Epithelial cell of proximal tubule (primary cell): ENCODE measurements around the gene IGBP1. TPM values are rescaled to one million over a fixed set of nuclear protein-coding genes. Genes with fewer than 3 reads are reported as not detected.

Source experiments
- DNase-seq: peaks from one replicate; pipeline ENCODE4 v3.0.0-alpha.2; 2011; ENCODE audit warnings: low read depth
- H3K4me3 ChIP-seq: 2 replicates; pipeline ENCODE4 v1.5.1; 2011; ENCODE audit warnings: low read depth, mild to moderate bottlenecking, low read length
- CTCF ChIP-seq: conservative IDR thresholded peaks from 2 replicates; pipeline ENCODE4 v1.5.1; 2012; ENCODE audit warnings: low read depth, mild to moderate bottlenecking, low read length
- total RNA-seq: library from RNA; depleted of rRNA; stranded (reverse); fragments of >200 nt; gene quantifications from 2 replicates; pipeline ENCODE4 v1.2.3, GENCODE V29; 2015

Gene IGBP1
- total RNA-seq: 43.0 and 62.2 TPM in 2 replicates

- H3K4me3 ChIP-seq: peak within 1 kb of the TSS; percentile 74
- peak; percentile 68 for TF ChIP-seq CTCF
- DNase-seq: no peak
Observed at GRCh38 chrX:70133303-70134115, at the start of gene IGBP1. IGBP1 (plus strand) TSS chrX:70133447; CDS start chrX:70133948, 501 bp downstream.

- TF ChIP-seq CTCF: no peak
- DNase-seq: no peak
- no peak overlapping the region for H3K4me3 ChIP-seq
Observed at GRCh38 chrX:70084592-70085240, 48.5 kb upstream of the IGBP1 start.

- H3K4me3 ChIP-seq: no peak overlapping the region
- DNase-seq: no peak
- TF ChIP-seq CTCF: no peak
Observed at GRCh38 chrX:70087857-70088630, 45.2 kb upstream of the IGBP1 start.

- H3K4me3 ChIP-seq: no peak overlapping the region
- peak; percentile 18 for DNase-seq
- TF ChIP-seq CTCF: no peak
Observed at GRCh38 chrX:70088751-70089150, 44.5 kb upstream of the IGBP1 start.

GRCh38 chrX:70089604-70090297 lies 43.5 kb upstream of the IGBP1 start:
- TF ChIP-seq CTCF: no peak
- no peak overlapping the region for H3K4me3 ChIP-seq
- peak; percentile 9 for DNase-seq

- no peak overlapping the region for H3K4me3 ChIP-seq
- no peak for TF ChIP-seq CTCF
Observed at GRCh38 chrX:70092247-70092646, 41.0 kb upstream of the IGBP1 start.

More at GRCh38 chrX:70092247-70092646, 41.0 kb upstream of the IGBP1 start:
- no peak for DNase-seq
